Gastroesophageal sphincter (tissue), 3 donors: Measurements from ENCODE around the gene MYO15A.

Experiments used
- EP300 ChIP-seq: sonication (generic); formaldehyde crosslinking; IDR thresholded peaks from one replicate; pipeline ENCODE4 v1.6.1; 2017; ENCODE audit warnings: antibody characterized with exemption, mild to moderate bottlenecking
- POLR2A ChIP-seq, 2 donors: fragments of 450-650 bp; IDR thresholded peaks; one replicate each; pipeline ENCODE4 v1.6.1; 2017; ENCODE audit warnings: antibody characterized with exemption in 2 of 2, mild to moderate bottlenecking in 2 of 2, moderate library complexity in 1 of 2
- POLR2AphosphoS5 ChIP-seq: sonication (generic); formaldehyde crosslinking; IDR thresholded peaks from one replicate; pipeline ENCODE4 v1.6.1; 2017; ENCODE audit warnings: antibody characterized with exemption
- TF ChIP-seq, protein P1 (sequence below), 4 experiments: fragments of 200-600 bp in 2 of 4; fragments of 450-650 bp in 2 of 4; sonication (generic) in 1 of 4; IDR thresholded peaks; one replicate each; pipeline ENCODE4 v1.5.1; 2017 to 2019; ENCODE audit warnings: antibody characterized with exemption in 4 of 4, mild to moderate bottlenecking in 2 of 4, moderate library complexity in 2 of 4

GRCh38 chr17:18106211-18106610, 2.3 kb upstream of the MYO15A start:
- TF ChIP-seq, protein P1, sequence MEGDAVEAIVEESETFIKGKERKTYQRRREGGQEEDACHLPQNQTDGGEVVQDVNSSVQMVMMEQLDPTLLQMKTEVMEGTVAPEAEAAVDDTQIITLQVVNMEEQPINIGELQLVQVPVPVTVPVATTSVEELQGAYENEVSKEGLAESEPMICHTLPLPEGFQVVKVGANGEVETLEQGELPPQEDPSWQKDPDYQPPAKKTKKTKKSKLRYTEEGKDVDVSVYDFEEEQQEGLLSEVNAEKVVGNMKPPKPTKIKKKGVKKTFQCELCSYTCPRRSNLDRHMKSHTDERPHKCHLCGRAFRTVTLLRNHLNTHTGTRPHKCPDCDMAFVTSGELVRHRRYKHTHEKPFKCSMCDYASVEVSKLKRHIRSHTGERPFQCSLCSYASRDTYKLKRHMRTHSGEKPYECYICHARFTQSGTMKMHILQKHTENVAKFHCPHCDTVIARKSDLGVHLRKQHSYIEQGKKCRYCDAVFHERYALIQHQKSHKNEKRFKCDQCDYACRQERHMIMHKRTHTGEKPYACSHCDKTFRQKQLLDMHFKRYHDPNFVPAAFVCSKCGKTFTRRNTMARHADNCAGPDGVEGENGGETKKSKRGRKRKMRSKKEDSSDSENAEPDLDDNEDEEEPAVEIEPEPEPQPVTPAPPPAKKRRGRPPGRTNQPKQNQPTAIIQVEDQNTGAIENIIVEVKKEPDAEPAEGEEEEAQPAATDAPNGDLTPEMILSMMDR (IDR thresholded peaks at IDR 0.05): no peak
- TF ChIP-seq POLR2A (IDR thresholded peaks at IDR 0.05): no peak
- TF ChIP-seq POLR2AphosphoS5: no peak
- no peak for TF ChIP-seq EP300
